Neural cell (in vitro differentiated cells): Measurements from ENCODE around the gene SEMA3F. TPM values are rescaled to one million over a fixed set of nuclear protein-coding genes. Genes with fewer than 3 reads are reported as not detected.

Experiments
- H2AFZ ChIP-seq: fragments of 200-600, 300-800 bp; sonication (generic), shearing (Covaris generic); 2 replicates; pipeline ENCODE4 v1.6.0; 2014; ENCODE audit warnings: low read depth, mild to moderate bottlenecking, antibody characterized with exemption, low read length, moderate library complexity
- H3F3A ChIP-seq: fragments of 200-600 bp; shearing (Covaris generic); 2 replicates; pipeline ENCODE4 v1.6.1; 2016; ENCODE audit warnings: mild to moderate bottlenecking, moderate library complexity, mixed read lengths, antibody characterized with exemption, low read length; ENCODE audit not compliant: insufficient read depth, poor library complexity, severe bottlenecking
- H3K27ac ChIP-seq: fragments of 200-600, 300-800 bp; sonication (generic), shearing (Covaris generic); 2 replicates; pipeline ENCODE4 v1.5.1; 2014; ENCODE audit warnings: mild to moderate bottlenecking, low read length, moderate library complexity
- H3K27me3 ChIP-seq: fragments of 300-800, 200-600 bp; sonication (generic), shearing (Covaris generic); 2 replicates; pipeline ENCODE4 v1.6.0; 2014; ENCODE audit warnings: mild to moderate bottlenecking, low read depth, low read length, moderate library complexity; ENCODE audit not compliant: insufficient read depth
- H3K36me3 ChIP-seq: fragments of 300-800, 200-600 bp; sonication (generic), shearing (Covaris generic); 2 replicates; pipeline ENCODE4 v1.5.1; 2014; ENCODE audit warnings: mild to moderate bottlenecking, antibody characterized with exemption, low read length, moderate library complexity; ENCODE audit not compliant: insufficient read depth
- H3K4me2 ChIP-seq: fragments of 300-800, 200-600 bp; sonication (generic), shearing (Covaris generic); 2 replicates; pipeline ENCODE4 v1.6.0; 2014; ENCODE audit warnings: mild to moderate bottlenecking, low read length
- H3K4me3 ChIP-seq: fragments of 300-800, 200-600 bp; sonication (generic), shearing (Covaris generic); 2 replicates; pipeline ENCODE4 v1.5.1; 2014; ENCODE audit warnings: mild to moderate bottlenecking, low read length, moderate library complexity
- H3K79me2 ChIP-seq: fragments of 200-600 bp; shearing (Covaris generic); replicated peaks from 2 replicates; pipeline ENCODE4 v1.6.0; 2014; ENCODE audit warnings: mild to moderate bottlenecking, low read length, moderate library complexity; ENCODE audit not compliant: insufficient read depth
- H3K9ac ChIP-seq: fragments of 300-800, 200-600 bp; sonication (generic), shearing (Covaris generic); 2 replicates; pipeline ENCODE4 v1.6.1; 2016; ENCODE audit warnings: mild to moderate bottlenecking, low read length, mixed read lengths
- H3K9me2 ChIP-seq: fragments of 200-600 bp; shearing (Covaris generic); 2 replicates; pipeline ENCODE4 v1.6.1; 2016; ENCODE audit warnings: mild to moderate bottlenecking, low read length, mixed read lengths; ENCODE audit not compliant: insufficient read depth
- H3K9me3 ChIP-seq: fragments of 200-600, 300-800 bp; sonication (generic), shearing (Covaris generic); 2 replicates; pipeline ENCODE4 v1.6.1; 2016; ENCODE audit warnings: mild to moderate bottlenecking, mixed run types, low read length, moderate library complexity, mixed read lengths
- H4K20me1 ChIP-seq: fragments of 200-600 bp; shearing (Covaris generic); 2 replicates; pipeline ENCODE4 v1.6.1; 2016; ENCODE audit warnings: mild to moderate bottlenecking, mixed run types; ENCODE audit not compliant: insufficient read depth
- CTCF ChIP-seq: fragments of 450-650 bp; IDR thresholded peaks from 2 replicates; pipeline ENCODE4 v1.5.1; 2014; ENCODE audit warnings: antibody characterized with exemption, mild to moderate bottlenecking, moderate library complexity; ENCODE audit not compliant: poor library complexity, severe bottlenecking
- EP300 ChIP-seq: fragments of 450-650 bp; conservative IDR thresholded peaks from 2 replicates; pipeline ENCODE4 v1.6.1; 2014; ENCODE audit warnings: antibody characterized with exemption, mild to moderate bottlenecking, moderate library complexity; ENCODE audit not compliant: poor library complexity, severe bottlenecking
- EZH2 ChIP-seq: fragments of 200-600, 300-800 bp; shearing (Covaris generic), sonication (generic); IDR thresholded peaks from 2 replicates; pipeline ENCODE4 v1.6.1; 2014; ENCODE audit warnings: antibody characterized with exemption, low read length, borderline replicate concordance, mild to moderate bottlenecking; ENCODE audit not compliant: insufficient read depth, poor library complexity, severe bottlenecking
- MXI1 ChIP-seq: fragments of 450-650 bp; conservative IDR thresholded peaks from 2 replicates; pipeline ENCODE4 v1.6.1; 2014; ENCODE audit warnings: antibody characterized with exemption, mild to moderate bottlenecking; ENCODE audit not compliant: poor library complexity, severe bottlenecking
- POLR2AphosphoS5 ChIP-seq: IDR thresholded peaks from 2 replicates; pipeline ENCODE4 v1.6.1; 2012
- RAD21 ChIP-seq: fragments of 450-650 bp; conservative IDR thresholded peaks from 2 replicates; pipeline ENCODE4 v1.6.1; 2014; ENCODE audit warnings: antibody characterized with exemption, mild to moderate bottlenecking, moderate library complexity
- REST ChIP-seq: IDR thresholded peaks from 2 replicates; pipeline ENCODE4 v1.6.1; 2012; ENCODE audit warnings: borderline replicate concordance
- SMC3 ChIP-seq: fragments of 450-650 bp; conservative IDR thresholded peaks from 2 replicates; pipeline ENCODE4 v1.6.1; 2014; ENCODE audit warnings: antibody characterized with exemption, mild to moderate bottlenecking, moderate library complexity; ENCODE audit not compliant: poor library complexity
- TAF1 ChIP-seq: IDR thresholded peaks from 2 replicates; pipeline ENCODE4 v1.6.1; 2012; ENCODE audit warnings: low read depth
- polyA plus RNA-seq: library from polyadenylated mRNA; depleted of rRNA; stranded (reverse); fragments of >200 nt; gene quantifications from 2 replicates; pipeline ENCODE4 v1.2.3, GENCODE V29; 2014

The SEMA3F gene
- polyA plus RNA-seq, 1 donor from 2014 or later = 17.0 TPM

DNA sequence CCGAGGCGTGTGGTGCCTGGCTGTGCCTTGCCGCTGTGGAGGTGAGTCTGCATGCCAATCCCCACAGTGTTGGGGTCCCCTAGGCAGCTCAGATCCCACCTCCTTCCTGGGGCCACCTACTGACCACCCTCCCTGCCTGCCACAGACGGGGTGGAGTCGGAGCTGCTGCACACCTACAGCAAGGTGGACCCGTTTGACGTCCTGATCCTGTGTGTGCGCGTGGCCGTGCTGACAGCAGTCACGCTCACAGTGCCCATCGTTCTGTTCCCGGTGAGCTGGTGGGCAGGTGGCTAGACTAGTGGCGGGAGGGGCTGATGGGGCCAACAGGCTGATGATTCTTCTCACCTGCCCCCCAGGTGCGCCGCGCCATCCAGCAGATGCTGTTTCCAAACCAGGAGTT, 63.3 kb downstream of the SEMA3F start:
- H4K20me1 ChIP-seq = no peaks in the 10 kb centered on the region
- no peak for TF ChIP-seq EP300
- no peaks in the 10 kb centered on the region for H3F3A ChIP-seq

GRCh38 chr3:50219285-50219684, 64.2 kb downstream of the SEMA3F start:
- Histone ChIP-seq H3K79me2 (no peaks in the 10 kb centered on the region), H4K20me1 (no peaks in the 10 kb centered on the region), H3K36me3 (no peaks in the 10 kb centered on the region), H3K9me2 (no peaks in the 10 kb centered on the region), H2AFZ (no peak overlapping the region), H3K4me3 (no peak overlapping the region), H3K9me3 (no peaks in the 10 kb centered on the region), H3F3A (no peaks in the 10 kb centered on the region), H3K4me2 (no peak overlapping the region), H3K27me3 (no peaks in the 10 kb centered on the region), H3K9ac (no peak overlapping the region), H3K27ac (no peak overlapping the region)
- TF ChIP-seq MXI1 = no peak
- TF ChIP-seq RAD21 = no peak
- no peak for TF ChIP-seq SMC3
- no peak for TF ChIP-seq EZH2
- TF ChIP-seq POLR2AphosphoS5 = no peak
- no peak for TF ChIP-seq REST
- no peak for TF ChIP-seq EP300
- no peak for TF ChIP-seq CTCF
- TF ChIP-seq TAF1 = no peak

More for the DNA sequence above, 63.3 kb downstream of the SEMA3F start:
- Histone ChIP-seq H3K4me2 (no peak overlapping the region), H2AFZ (no peak overlapping the region), H3K27ac (no peak overlapping the region), H3K9ac (no peak overlapping the region), H3K36me3 (no peaks in the 10 kb centered on the region), H3K27me3 (no peaks in the 10 kb centered on the region), H3K4me3 (no peak overlapping the region), H3K9me2 (no peaks in the 10 kb centered on the region), H3K9me3 (no peaks in the 10 kb centered on the region), H3K79me2 (no peaks in the 10 kb centered on the region)

DNA sequence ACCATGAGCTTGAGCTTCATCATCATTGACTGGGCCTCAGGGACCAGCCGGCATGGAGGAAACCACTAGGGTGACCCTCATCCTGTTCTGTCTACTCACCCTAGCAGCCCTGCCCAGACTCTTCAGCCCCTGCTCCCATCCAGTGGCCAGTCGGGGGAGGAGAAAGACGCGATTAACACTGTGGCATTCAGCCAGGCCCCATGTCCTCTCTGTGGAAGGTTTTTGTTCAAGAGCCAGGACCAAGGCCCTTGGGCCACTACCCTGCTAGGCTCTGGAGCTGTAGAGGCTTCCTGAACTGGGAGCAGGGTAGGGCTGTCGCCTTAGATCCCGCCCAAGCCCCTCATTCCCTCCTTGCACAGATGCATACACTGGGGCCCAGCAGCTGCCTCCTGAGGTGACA, 65.0 kb downstream of the SEMA3F start:
- Histone ChIP-seq H3K4me2 (no peak overlapping the region), H3K79me2 (no peaks in the 10 kb centered on the region), H3K9ac (no peak overlapping the region), H2AFZ (no peak overlapping the region), H3F3A (no peaks in the 10 kb centered on the region), H4K20me1 (no peaks in the 10 kb centered on the region), H3K36me3 (no peaks in the 10 kb centered on the region), H3K4me3 (no peak overlapping the region), H3K27me3 (no peaks in the 10 kb centered on the region), H3K27ac (no peak overlapping the region), H3K9me2 (no peaks in the 10 kb centered on the region), H3K9me3 (no peaks in the 10 kb centered on the region)
- TF ChIP-seq EP300 (no peak), REST (no peak), MXI1 (no peak), SMC3 (no peak), RAD21 (no peak), CTCF (no peak), EZH2 (no peak), TAF1 (no peak), POLR2AphosphoS5 (no peak)
